ENCODE data around the gene ASPG.

ASPG gene

DNA sequence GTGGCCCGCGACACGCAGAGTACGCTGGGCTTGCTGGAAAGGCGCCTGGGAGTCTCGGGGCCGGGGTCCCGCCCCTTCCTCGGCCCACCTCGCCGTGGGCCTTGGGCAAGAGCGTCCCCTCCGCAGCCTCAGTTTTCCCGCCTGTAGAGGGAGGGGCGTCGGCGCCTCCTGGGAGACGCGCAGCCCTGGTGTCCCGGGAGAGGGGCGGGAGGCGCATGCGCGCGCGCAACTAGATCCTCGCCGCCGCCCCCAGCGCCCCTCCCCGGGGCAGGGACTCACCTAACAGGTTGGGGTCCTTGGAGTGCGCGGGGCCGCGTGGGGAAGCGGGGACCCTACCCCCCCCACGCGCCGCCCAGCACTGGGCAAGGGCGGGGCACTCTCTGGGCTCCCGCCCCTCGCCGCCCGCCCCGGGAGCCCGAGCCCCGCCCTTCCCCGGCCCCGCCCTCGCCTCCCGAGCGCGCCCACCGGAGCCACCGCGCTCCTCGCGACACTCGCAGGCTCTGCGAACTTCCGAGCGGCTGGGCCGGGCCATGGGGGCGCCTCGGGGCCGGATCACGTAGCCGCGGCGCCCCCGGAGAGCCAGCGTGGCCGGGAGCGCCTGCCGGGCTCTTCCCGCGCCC lies 52.7 kb downstream of the ASPG start, which contains the start of gene KIF26A:
KIF26A (plus strand) TSS at position 490 of the 620 bp plus-strand sequence. CDS start 136 bp downstream, outside the sequence.
- FAIRE-seq, result no peak

DNA sequence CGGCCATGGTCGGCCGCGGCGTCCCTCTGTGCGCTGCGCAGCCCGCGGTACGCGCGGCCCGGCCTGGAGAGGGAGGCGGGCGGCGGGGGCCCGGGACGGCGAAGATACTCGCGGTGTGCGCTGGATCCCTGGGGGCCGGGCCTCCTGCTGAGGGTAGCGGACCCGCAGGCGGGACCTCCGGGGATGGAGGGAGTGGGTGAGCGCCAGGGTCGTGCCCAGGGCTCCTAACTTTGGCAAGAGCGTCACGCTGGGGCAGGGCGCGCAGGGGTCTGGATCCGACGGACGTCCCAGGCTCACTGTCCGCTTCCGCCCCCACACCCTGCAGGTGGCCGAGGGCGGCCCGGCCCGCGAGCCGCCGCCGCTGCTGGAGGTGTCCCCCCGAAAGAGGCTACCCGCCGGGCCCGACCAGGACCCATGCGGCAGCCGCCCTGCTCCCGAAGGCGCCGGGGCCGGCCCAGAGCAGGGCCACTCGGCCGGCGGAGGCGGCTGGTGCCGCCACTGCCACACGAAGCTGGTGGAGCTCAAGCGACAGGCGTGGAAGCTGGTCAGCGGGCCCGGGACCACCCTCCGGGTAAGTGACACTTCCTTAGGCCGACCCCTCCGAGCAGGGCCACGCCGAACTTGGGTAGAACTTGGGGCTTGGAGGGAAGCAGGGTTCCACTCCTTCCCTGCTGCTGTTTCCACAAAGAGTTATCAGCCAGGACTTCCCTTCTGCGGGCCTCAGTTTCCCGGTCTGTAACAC lies 53.4 kb downstream of the ASPG start:
- no peak for FAIRE-seq

DNA sequence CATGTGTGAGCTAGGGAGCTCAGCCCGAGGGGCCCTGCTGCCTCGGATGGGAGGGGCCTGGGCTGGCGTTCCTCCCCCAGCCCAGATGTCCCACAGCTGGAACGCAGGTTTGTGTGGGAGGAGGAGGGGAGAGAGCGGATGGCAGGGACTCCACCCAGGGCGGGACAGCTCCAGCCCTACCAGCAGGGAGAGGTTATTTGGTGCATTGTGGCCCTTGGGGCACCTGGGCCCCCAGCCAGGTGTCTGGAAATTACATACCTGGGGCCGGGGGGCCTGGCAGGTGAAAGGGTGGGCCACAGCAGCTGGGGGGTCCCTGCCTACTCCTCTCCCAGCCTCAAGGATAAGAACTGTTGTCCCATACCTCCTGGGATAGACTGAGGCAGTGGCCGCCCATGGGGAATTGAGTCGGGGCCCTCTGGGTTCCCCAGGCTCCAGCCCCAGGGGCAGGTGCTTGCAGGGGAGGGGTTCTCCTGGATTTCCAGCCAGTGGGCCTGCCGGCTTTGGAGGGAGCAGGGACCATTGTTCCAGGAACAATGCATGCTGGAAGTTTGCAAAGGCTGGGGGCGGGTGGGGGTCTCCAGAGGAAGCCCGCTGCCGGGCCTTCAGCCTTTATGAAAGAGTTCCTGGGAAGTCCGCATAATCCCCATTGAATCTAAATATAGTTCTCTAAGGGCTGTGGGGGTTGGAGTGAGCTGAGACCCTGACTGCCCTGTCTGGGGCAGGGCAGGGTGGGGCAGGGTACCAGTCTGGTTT lies 54.1 kb downstream of the ASPG start:
- no peak for FAIRE-seq

DNA sequence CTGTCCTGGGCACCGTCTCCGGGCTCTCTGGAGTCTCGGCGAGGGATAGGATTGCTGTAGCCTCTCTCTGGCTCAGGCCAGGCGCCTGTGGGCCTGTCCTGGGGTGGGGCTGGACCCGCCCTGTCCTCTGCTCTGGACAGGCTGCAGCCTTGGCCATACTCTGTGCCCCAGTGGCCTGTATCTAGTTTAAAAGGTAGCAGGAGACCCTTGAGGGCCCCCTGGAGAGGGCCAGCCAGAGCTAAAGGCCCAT lies 54.6 kb downstream of the ASPG start:
- FAIRE-seq, result no peak

DNA sequence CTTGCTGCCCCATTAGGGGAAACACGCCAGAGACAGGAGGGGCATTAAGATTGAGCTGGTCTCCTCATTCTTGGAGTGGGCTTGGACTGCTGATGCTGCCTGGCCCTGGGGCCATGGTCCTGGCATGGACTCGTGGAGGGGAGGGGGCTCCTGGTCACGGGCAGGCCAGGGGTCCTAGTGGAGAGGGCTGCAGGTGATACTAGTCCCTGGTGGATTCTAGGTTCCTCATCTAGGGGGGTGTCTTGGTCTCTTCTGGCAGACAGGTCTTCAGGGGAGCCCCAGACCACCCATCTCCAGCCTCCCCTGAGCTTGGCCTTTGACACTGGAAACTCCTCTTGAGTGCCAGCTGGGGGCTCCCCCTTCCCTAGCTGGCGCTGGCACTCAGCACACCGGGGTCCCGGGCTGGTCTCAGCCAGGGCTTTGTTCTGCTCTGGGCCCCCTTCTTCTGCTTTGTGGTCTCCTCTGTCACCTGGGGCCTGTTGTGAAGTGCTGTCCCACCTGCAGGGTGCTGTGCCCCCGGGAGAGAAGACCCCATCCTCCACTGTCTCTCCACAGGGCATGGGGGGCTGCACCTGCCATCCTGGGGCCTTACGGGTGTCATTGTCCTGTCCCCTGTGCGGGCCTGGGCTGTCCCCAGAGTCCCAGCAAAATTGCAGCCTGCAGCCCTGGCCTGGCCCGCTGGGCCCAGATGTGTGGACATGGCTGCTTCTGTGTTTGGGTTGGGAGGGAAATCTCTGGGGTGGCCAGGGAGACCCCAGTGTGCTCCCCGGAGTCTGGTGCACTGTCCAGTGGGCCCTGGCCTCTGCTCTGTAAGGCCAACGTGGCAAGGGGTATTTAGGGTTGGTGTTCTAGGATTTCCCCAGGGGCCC lies 55.2 kb downstream of the ASPG start:
- no peak for FAIRE-seq

DNA sequence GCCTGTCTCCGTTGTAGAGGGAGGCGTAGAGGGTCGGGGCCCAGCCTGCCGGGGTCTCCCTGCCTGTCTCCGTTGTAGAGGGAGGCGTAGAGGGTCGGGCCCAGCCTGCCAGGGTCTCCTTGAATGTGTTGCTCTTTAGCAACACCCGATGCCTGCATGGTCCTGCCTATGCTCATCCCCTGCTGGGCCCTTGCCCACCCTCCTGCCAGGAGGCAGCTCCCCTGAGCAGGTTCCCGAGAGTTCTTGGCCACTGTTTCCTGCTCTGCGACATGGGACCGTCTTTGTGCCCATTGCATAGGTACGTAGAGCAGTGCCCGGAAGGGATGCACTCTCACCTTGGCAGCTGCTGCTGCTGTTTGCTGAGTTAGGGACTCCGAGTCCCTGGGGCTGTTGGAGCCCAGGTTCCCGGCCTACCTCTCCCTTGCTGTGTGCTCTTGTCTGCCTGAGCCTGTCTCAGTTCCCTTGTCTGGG lies 56.2 kb downstream of the ASPG start:
- no peak for FAIRE-seq

DNA sequence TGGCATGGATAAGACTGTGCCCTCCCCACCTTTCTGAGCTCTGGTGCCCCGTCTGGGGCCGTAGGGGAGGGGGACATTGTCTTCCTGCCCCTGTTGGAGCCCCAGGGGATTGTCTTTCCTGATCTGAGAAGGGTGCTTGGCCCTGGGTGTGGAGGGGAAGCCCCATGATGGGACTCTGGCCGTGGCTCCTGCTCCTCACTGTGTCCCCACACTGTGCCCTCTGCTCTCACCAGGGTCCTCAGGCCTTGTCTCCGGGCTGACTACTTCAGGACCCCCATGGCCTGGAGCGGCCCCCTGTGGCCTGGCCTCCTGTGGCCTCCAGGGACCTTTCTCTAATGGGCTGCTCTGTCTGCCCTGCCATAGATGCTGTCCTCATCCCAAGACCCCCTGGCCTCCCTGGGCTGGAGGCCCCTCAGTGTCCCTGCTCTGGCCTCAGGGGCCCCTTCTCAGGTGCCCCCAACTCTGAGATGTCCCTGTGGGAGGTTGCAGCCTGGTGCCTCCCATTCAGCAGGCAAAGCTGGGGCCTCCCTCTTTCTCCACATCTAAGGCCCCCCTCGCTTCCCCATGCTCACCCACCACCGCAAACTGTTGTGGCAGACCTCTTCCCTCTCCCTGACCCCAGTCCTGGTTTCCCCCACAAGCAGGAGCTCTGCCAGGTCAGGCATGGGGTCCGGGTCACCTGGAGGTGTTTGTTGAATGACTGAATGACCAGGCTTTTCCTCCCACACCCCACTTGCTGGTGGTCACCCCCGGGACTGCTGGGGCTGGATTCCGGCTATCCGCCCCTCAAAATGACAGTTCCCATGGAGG lies 56.8 kb downstream of the ASPG start:
- FAIRE-seq, result no peak

DNA sequence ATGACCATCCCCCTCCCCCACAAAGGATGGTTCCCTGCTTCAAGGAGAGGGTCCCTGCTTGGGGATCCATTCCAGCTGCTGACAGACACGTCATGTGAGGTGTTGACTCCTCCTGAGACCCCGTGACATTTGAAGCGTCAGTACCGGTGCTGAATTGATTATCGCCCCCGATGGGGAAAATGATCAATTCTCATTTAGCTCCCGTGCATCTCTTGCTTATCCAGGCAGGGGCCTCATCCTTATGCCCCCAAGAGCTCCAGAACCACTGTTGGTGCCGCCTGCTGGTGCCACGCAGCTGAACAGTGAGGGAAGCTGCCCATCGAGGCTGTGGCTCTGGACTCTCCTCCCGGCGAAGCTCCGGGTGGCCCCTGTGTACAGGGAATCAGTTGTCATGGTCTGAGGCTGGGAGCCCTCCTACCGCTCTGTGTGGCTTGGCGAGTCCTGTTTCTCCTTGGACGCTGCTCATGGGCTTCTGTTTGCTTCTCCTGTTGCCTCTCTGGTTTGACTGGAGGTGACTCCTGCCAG lies 57.5 kb downstream of the ASPG start:
- no peak for FAIRE-seq

DNA sequence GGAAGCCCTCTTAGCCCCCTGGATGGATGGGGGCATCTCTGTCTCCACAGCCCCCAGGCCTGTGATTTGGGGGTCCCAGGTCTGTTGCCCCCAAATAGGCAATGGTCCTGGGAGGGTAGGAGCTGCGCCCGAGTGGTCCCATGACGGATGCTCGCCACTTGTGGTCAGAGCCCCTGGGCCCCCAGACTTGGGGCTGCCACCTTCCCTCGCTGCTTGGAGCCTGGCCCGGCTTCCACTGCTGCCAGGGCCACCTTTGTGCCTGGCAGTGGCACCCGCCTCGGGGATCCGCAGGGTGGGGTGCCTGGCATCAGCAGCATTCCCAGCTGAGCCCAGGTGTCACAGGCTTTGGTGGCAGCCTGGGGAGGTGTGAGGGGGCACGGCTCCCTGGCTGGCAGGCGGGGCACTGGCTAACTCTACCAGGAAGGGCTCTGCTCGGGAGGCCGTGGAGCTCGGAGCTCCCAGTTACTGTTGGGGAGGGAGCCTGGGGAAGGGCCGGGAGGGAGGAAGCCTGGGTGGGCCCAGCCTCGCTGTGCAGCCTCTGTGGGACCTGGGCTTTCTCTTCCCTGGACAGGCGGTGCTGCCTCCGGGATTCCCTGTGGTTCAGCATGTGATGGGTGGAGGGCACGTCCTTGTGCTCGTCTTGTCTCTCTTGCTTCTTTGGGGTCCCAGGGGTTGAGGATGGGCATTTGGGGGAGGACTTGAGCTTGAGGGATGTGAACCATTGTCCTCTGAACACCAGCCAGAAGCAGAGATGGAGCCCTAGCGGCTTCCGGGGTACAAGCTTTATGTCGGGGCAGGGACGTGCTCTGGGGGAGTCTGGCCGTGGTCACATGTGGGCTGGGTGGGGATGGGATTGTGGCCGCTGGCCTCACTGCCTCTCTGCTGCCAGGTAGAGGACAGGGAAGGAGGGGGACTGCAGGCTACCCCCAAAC lies 58.3 kb downstream of the ASPG start:
- FAIRE-seq, result no peak

DNA sequence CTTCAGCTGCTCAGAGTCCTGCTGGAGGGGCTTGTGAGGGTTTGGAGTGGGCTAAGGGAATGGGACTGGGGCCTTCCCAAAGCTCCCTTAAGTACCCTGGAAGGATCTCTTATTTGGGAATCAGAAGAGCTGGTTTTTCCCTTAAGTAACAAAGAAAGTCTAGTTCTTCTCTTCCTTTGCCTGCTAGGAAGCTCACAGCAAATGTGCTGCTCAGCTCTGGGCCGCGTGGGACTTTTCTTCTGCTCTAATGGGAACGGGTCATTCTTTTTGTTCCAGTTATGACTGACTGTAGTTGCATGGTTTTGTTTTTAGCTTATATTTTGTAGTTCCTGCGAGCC lies 58.9 kb downstream of the ASPG start:
- FAIRE-seq, result no peak

DNA sequence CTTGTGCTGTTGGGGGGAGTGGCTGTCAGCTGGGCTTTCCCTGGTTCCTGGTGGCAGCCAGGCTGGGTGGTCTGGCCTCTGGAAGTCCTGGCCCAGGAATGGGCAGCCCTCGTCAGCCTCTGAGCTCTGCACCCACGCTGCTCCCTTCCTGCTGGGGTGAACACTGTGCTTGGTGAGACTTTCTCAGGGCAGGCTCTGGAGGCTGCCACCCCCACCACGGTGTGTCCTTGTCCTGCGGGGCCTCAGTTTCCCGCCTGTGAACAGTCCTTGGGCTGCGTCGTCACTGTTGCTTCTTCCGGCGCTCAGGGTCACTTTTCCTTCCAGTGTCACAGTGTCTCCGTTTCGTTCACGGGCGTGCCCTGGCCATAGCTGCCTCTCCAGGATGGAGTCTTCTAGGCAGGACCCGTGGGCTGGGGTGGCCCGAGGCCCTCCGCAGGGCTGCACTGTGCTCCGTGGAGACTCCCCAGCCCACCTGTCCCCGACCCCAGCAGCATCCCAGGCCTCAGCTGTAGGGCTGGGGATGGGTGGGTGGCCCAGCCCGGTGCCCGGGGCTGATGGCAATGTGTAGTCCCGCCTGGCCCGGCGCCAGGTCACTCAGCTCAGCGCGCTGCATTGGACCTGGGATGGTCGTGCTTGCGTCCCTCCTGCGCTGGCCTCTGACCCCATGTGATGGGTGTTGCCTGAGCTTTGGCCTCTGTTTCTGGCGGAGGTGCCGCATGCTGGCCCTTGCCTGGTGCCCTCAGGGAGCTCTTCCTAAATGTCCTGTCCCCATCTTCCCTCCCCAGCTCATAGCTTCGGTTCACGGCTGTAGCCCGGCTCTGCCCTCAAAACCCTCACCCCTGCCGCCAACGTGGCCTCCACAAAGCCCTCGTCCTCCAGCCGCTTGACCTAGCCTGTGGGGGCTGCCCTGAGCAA lies 59.7 kb downstream of the ASPG start:
- FAIRE-seq, result no peak

DNA sequence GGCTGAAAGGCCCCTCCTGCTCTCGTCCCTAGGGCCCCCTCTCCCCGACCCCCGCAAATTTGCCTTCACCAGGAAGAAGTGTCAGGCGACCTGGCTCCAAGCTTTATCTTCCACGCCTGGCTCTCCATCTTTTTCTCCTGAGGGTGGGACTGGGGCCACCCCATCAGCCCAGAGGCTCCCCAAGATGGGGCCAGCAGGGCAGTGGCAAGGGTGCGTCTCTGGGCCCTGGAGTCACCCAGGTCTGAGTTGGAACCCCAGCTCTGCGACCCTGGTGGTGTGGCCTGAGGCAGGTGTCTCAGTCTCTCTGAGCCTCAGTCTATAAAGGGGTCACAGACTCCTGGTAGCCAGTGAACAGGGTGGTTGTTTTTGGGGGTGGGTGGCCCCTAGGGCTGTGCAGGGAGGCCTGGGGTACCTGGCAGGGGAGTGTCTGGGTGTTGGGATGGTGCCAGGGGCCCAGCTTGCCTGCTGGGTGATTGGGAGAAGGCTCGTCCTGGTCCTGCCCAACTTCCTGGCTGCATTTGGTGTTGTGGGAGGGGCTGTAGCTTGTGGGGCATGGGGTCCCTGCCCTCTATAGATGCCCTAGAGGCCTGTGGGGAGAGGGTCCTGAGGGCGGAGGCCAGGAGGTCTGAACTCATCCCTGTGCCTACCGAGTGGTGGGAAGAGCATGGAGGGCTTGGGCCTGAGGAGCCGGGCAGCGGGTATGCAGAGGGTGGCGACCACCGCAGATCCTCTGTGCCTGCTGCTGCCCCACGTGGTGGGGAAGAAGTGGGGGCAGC lies 60.5 kb downstream of the ASPG start:
- no peak for FAIRE-seq

DNA sequence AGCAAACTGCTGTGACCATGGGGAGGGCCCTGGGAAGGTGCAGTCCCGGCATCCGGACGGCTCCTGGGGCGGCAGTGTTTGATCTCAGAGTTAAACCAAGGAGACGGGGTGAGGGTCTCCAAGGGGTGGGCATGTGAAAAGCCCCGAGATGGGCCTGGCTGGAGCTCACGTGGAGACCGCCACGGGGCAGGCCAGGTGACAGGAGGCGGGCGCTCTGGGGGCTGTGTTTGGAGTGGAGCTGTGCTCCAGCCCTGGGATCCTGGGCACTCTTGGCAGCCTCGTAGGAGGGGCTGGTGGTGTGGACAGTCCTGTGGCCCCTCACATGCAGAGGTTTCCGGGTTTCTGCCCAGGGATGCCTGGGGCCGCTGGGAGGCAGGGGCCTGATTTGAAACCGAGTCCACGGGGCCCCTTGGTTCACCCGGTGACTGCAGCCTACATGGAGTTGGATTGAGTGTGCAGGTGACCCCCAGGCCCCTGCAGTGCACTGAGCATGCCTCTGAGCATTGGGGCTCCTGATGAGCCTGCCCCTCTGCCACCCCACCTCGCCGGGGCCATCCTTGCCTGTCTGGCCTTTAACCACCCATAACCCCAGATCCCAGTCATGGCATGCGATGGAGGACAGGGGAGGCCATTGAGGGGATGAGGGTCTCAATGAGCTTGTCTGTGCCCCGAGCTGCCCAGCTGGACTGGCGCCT lies 61.3 kb downstream of the ASPG start:
- no peak for FAIRE-seq

DNA sequence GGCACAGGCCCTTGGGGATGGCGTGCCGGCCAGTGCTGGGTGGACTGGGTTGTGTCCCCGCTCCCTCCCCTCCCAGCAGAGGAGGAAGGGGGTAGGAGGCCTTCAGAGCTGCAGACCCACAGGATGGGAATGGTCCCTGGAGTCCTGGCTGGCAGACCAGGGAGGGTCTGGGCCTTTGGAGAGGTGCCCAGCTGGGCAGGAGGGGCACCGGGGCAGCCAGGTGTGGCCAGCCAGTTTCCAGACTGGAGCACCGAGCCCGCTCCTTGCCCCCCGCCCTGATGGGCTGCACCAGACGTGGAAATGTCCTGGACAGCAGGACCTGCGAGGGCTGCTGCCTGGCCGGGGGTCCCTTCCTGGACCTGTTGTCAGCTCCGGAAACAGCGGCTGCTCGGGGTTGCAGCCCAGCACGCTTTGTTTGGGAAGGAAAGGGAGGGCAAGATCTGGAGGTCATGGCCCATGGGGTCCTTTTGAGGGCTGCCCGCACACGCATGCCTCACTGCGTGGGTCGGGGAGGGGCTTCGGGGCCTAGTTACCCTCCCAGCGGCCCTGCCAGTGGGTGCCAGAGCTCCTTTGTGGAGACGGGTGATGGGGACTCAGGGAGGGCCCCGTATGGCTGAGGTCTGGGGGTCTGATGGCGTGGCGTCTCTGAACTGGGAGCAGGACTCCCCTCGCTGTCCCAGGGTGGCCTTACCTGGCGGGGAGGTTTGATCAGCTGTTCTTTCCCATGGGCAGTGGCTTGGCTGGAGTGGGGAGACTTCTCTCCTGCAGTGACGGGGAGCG lies 62.0 kb downstream of the ASPG start:
- no peak for FAIRE-seq

DNA sequence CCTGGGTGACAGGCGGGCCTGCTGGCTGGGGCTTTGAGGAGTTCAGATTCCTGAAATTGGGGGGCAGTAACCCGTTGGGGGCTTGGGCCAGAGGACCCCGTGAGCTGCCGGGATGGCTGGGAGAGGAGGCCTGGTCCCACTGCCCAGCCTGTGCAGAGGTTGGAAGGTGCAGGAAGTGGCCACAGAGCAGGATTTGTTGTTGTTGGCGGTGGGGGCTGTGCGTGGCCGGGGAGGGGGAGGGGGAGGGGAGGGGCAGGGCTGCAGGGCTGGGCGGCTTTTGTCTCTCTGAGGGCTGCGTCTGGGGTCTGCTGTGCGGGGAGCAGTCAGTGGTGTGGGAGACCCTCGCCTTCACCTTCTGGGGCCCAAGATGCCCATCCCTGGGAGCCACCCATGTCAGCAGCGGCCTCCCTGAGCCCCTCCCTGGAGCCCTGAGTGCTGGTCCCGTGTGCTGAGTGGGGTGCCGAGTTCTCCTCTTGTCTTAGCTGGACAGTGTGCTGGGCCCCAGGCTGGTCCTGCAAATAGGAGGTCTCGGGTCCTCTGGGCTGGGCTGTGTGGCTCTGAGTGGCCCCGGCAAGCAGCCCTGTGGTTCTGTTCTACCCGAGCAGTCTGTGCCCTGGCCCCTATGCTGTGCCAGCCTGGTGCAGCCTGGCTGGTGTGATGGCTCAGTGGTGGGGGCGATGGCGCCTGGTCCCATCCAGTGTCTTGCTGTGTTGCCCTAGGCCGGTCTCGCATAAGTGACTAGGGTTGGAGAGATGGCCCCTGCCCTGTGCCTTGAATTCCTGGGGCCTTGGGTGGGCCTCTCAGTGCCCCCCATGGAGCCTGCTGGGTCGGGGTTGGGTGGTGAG lies 63.2 kb downstream of the ASPG start:
- no peak for FAIRE-seq

DNA sequence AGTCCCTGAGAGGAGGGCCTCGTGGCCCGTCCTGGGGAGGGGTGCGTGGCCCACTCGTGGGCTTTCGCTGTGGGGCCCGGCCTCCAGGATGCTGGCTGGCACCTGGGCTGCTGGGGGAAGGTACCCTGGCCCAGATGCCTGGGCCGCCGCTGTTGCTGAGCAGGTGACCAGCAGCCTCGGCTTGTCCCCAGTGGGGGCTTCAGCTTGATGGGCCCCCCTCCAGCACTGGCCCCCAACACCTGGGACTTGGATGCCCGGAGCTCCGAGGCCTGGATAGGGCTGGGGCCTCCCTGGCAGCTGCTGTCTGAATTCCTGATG lies 63.7 kb downstream of the ASPG start:
- FAIRE-seq, result no peak

Measured in TTC549 (cell line).